NB4 (cell line): ENCODE results near the gene RIOK1.

Experiments used
- CTCF ChIP-seq: IDR thresholded peaks from one replicate; pipeline ENCODE4 v1.5.1; 2012; ENCODE audit warnings: low read depth, low read length
- MAX ChIP-seq: IDR thresholded peaks from 2 replicates; pipeline ENCODE4 v1.6.1; 2011; ENCODE audit warnings: low read depth, low read length
- MYC ChIP-seq: IDR thresholded peaks from 2 replicates; pipeline ENCODE4 v1.6.1; 2011; ENCODE audit warnings: low read depth, low read length
- POLR2A ChIP-seq: IDR thresholded peaks from 2 replicates; pipeline ENCODE4 v1.6.1; 2011; ENCODE audit warnings: mild to moderate bottlenecking; ENCODE audit not compliant: insufficient read length; ENCODE audit errors: extremely low read depth

GRCh38 chr6:7418238-7418905 lies 28.8 kb downstream of the RIOK1 start:
- TF ChIP-seq POLR2A, result no peak
- TF ChIP-seq CTCF, result no peak
- no peak for TF ChIP-seq MAX
- TF ChIP-seq MYC, result no peak
